ENCODE data around the gene B3GNT4.

- TF ChIP-seq CTCF (IDR thresholded peaks at IDR 0.05 in 8 of 11, conservative IDR thresholded peaks at IDR 0.05 in 3 of 11): no peak
- TF ChIP-seq POLR2AphosphoS5 (IDR thresholded peaks at IDR 0.05): no peak
Measured at GRCh38 chr12:122189626-122190475, 13.7 kb upstream of the B3GNT4 start.
